Activated CD8-positive, alpha-beta T cell treated with anti-CD3 and anti-CD28 coated beads for 36 hours (primary cell): ENCODE measurements around the gene ZNF526. TPM values are rescaled to one million over a fixed set of nuclear protein-coding genes. Genes with fewer than 3 reads are reported as not detected.
A peak's percentile ranks its signal among the peaks of the same experiment; 100 is the strongest.

Experiments
- ATAC-seq: fragments of 200-7000 bp; cut with Tn5 transposase; one replicate; pipeline ENCODE4 v1.10.0; 2021; ENCODE audit warnings: mild to moderate bottlenecking, moderate library complexity
- CTCF ChIA-PET: fragments of 350-600 bp; sonication (Branson Sonifier 250); formaldehyde crosslinking; loops from one replicate; lab custom pipeline; 2021; ENCODE audit warnings: antibody characterized with exemption; lab: Charles Lee
- POLR2A ChIA-PET: fragments of 350-600 bp; sonication (Branson Sonifier 250); formaldehyde crosslinking; loops from one replicate; lab custom pipeline; 2021; ENCODE audit warnings: antibody characterized with exemption; lab: Charles Lee
- DNase-seq: peaks from one replicate; pipeline ENCODE4 v3.0.0-alpha.2; 2020
- H3K27ac Mint-ChIP-seq: one replicate; pipeline ENCODE4 v1.8.0; 2021; ENCODE audit warnings: mild to moderate bottlenecking, mixed read lengths
- H3K27me3 Mint-ChIP-seq: one replicate; pipeline ENCODE4 v1.8.0; 2021; ENCODE audit warnings: mixed read lengths
- H3K36me3 Mint-ChIP-seq: one replicate; pipeline ENCODE4 v1.8.0; 2021; ENCODE audit warnings: low read depth, mixed read lengths
- H3K4me1 Mint-ChIP-seq: one replicate; pipeline ENCODE4 v1.8.0; 2021; ENCODE audit warnings: low read depth, mixed read lengths
- H3K4me3 Mint-ChIP-seq: one replicate; pipeline ENCODE4 v1.8.0; 2021; ENCODE audit warnings: mild to moderate bottlenecking, moderate library complexity, mixed read lengths
- H3K9me3 Mint-ChIP-seq: one replicate; pipeline ENCODE4 v1.8.0; 2021; ENCODE audit warnings: mixed read lengths
- intact Hi-C: fragments of 100-400 bp; cut with micrococcal nuclease; formaldehyde crosslinking; loops from one replicate; pipeline ENCODE4 v1.10.0; 2022
- total RNA-seq, 2 experiments: library from RNA; stranded (reverse); gene quantifications; one replicate each; pipeline ENCODE4 v1.2.3, GENCODE V29; 2021
- TF ChIP-seq, protein P1 (sequence below): fragments of 200-600 bp; IDR thresholded peaks from one replicate; pipeline ENCODE4 v1.8.0; 2022; ENCODE audit warnings: antibody characterized with exemption, mild to moderate bottlenecking

The ZNF526 gene
- total RNA-seq, 2 experiments from 2014 or later, result 12.0 to 12.3 TPM

DNA sequence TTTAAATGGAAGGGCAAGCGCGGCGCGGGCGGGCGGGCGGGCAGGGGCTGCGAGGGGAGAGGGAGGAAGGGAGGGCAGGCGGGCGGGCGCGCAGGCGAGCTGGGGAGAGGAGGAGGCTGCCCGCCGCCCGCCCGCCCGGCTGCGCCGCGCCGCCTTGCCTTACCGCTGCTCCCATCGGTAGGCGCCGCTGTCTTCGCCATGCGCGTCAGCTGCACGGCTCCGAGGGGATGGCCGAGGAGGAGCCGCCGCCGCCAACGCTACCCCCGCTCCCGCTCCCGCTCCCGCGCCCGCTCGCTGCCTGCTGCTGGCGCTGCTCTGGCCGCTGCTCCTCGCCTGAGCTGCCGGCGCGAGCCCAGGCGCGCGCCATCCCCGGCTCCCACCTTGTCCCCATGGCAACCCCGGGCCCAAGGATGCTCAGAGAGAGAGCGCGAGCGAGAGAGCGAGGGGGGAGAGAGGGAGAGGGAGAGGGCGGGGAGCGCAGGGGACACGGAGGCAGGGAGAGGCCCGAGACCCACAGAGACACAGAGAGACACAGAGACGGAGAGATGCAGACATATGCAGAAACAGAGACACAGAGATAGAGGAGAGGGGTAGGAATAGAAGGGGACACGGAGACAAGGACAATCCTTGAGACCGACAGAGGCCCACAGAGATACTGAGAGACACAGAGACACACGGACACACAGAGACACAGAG is 43.0 kb upstream of the ZNF526 start:
- ChIA-PET CTCF (interaction anchor here (0.7 to 3.3 kb wide), 14 partner anchors 8 to 72 kb away, joined by 3 to 21 read pairs (median 4); no protein-coding TSS in a partner anchor), POLR2A (interaction anchor here (0.6 to 1.2 kb wide), 4 partner anchors 21 to 149 kb away, joined by 3 read pairs; no protein-coding TSS in a partner anchor)
- no peak overlapping the region for H3K4me3 Mint-ChIP-seq
- peak; percentile 91 for ATAC-seq
- peak; percentile 80 for DNase-seq
- intact Hi-C loops, result no loop called here
- peaks cover 12% of the 10 kb centered on the region for H3K4me1 Mint-ChIP-seq
- peaks cover 17% of the 10 kb centered on the region for H3K27me3 Mint-ChIP-seq
- no peaks in the 10 kb centered on the region for H3K9me3 Mint-ChIP-seq
- no peak overlapping the region for H3K27ac Mint-ChIP-seq
- TF ChIP-seq, protein P1, sequence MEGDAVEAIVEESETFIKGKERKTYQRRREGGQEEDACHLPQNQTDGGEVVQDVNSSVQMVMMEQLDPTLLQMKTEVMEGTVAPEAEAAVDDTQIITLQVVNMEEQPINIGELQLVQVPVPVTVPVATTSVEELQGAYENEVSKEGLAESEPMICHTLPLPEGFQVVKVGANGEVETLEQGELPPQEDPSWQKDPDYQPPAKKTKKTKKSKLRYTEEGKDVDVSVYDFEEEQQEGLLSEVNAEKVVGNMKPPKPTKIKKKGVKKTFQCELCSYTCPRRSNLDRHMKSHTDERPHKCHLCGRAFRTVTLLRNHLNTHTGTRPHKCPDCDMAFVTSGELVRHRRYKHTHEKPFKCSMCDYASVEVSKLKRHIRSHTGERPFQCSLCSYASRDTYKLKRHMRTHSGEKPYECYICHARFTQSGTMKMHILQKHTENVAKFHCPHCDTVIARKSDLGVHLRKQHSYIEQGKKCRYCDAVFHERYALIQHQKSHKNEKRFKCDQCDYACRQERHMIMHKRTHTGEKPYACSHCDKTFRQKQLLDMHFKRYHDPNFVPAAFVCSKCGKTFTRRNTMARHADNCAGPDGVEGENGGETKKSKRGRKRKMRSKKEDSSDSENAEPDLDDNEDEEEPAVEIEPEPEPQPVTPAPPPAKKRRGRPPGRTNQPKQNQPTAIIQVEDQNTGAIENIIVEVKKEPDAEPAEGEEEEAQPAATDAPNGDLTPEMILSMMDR, result peak; percentile 25
- H3K36me3 Mint-ChIP-seq, result no peaks in the 10 kb centered on the region

DNA sequence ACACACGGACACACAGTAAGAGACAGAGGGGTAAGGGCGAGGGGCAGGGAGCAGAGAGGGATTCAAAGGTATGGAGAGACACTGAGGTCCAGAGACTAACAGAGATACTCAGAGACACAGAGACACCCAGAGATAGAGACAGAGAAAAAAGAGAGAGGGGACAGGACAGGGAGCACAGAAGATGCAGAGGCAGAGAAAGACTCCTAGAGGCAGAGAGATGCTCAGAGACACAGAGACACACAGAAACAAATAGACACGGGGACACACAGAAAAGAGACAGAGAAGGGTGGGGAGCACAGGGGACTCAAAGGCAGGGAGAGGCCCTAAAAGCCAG is 42.5 kb upstream of the ZNF526 start:
- no peaks in the 10 kb centered on the region for H3K36me3 Mint-ChIP-seq
- no peak for ATAC-seq
- intact Hi-C loops, result no loop called here
- CTCF ChIA-PET, result interaction anchor here (1.0 to 3.3 kb wide), 6 partner anchors 12 to 69 kb away, joined by 3 to 21 read pairs (median 4); no protein-coding TSS in a partner anchor
- H3K27ac Mint-ChIP-seq, result no peak overlapping the region
- POLR2A ChIA-PET, result interaction anchor here (1.2 kb wide), 1 partner anchor 21 kb away, joined by 3 read pairs; no protein-coding TSS in a partner anchor
- no peak overlapping the region for H3K4me3 Mint-ChIP-seq
- TF ChIP-seq, protein P1, result no peak
- H3K9me3 Mint-ChIP-seq, result no peaks in the 10 kb centered on the region
- peaks cover 17% of the 10 kb centered on the region for H3K27me3 Mint-ChIP-seq
- peaks cover 12% of the 10 kb centered on the region for H3K4me1 Mint-ChIP-seq
- DNase-seq, result no peak

- intact Hi-C loops, result no loop called here
- TF ChIP-seq, protein P1, result peak; percentile 55
- peaks cover 17% of the 10 kb centered on the region for H3K4me1 Mint-ChIP-seq
- DNase-seq (no peak), ATAC-seq (peak; percentile 34)
- H3K4me3 Mint-ChIP-seq, result no peak overlapping the region
- no peaks in the 10 kb centered on the region for H3K36me3 Mint-ChIP-seq
- H3K27me3 Mint-ChIP-seq, result peaks cover 17% of the 10 kb centered on the region
- CTCF ChIA-PET, result interaction anchor here (1.0 kb wide), 1 partner anchor 43 kb away, joined by 3 read pairs; no protein-coding TSS in a partner anchor
- POLR2A ChIA-PET, result no interaction called here
- H3K9me3 Mint-ChIP-seq, result no peaks in the 10 kb centered on the region
- H3K27ac Mint-ChIP-seq, result no peak overlapping the region
These were observed 41.1 kb upstream of the ZNF526 start for GRCh38 chr19:42178791-42179674.

DNA sequence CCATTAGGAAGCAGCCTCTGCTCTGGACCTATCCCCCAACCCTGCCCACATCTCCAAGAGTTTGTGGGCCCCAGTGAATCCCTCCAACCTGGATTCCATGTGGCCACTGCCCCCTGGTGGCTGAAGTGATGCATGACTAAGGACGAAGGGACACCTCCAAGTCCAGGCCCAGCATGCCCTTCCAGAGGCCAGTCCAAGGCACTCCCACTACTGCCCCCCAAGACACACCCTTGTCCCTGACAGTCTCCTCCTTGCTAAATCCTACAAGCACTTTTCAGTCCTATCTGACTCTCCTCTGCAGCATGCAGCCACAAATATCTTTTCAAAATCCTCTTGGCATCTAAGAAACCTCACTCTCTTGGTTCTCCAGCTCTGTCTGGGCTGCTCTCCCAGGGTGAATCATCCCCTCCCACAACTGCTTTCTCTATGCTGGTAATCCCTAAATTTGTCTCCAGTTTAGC is 35.7 kb upstream of the ZNF526 start:
- no peaks in the 10 kb centered on the region for H3K9me3 Mint-ChIP-seq
- peak overlapping the region; percentile 36 for H3K27ac Mint-ChIP-seq
- intact Hi-C loops, result loop anchor here (1.0 to 2.0 kb wide), 2 partner anchors 52 to 76 kb away; partner anchors contain the start of gene POU2F2
- H3K4me3 Mint-ChIP-seq, result no peak overlapping the region
- peaks cover 21% of the 10 kb centered on the region for H3K4me1 Mint-ChIP-seq
- ATAC-seq (peak; percentile 85), DNase-seq (peak; percentile 83)
- no peaks in the 10 kb centered on the region for H3K36me3 Mint-ChIP-seq
- ChIA-PET POLR2A (interaction anchor here (1.4 kb wide), 1 partner anchor 17 kb away, joined by 3 read pairs; no protein-coding TSS in a partner anchor), CTCF (interaction anchor here (0.7 to 6.1 kb wide), 25 partner anchors 8 to 119 kb away, joined by 3 to 70 read pairs (median 5); partner anchors contain the start of genes DEDD2 and POU2F2)
- no peaks in the 10 kb centered on the region for H3K27me3 Mint-ChIP-seq
- TF ChIP-seq, protein P1, result peak; percentile 96
